GM06990 (cell line): Measurements from ENCODE around the gene SPATA16.

ENCODE experiments used
- DNase-seq: peaks from one replicate; pipeline ENCODE4 v3.0.0-alpha.2; 2011; ENCODE audit not compliant: insufficient read length; ENCODE audit errors: extremely low read depth
- H3K27me3 ChIP-seq: replicated peaks from 2 replicates; pipeline ENCODE4 v1.6.0; 2011; ENCODE audit warnings: low read length; ENCODE audit not compliant: control insufficient read depth, insufficient read depth
- H3K36me3 ChIP-seq: 2 replicates; pipeline ENCODE4 v1.5.1; 2011; ENCODE audit warnings: low read length; ENCODE audit not compliant: control insufficient read depth, insufficient read depth
- H3K4me3 ChIP-seq: replicated peaks from 2 replicates; pipeline ENCODE4 v1.5.1; 2011; ENCODE audit warnings: low read depth, mild to moderate bottlenecking, control low read depth, low read length
- TF ChIP-seq, protein P1 (sequence below): IDR thresholded peaks from 2 replicates; pipeline ENCODE4 v1.5.1; 2011; ENCODE audit warnings: low read length, control low read depth, mild to moderate bottlenecking, inconsistent platforms; ENCODE audit not compliant: insufficient read depth, poor library complexity, severe bottlenecking

The SPATA16 gene

GRCh38 chr3:173138026-173138425 is 3.0 kb downstream of the SPATA16 start:
- no peaks in the 10 kb centered on the region for H3K27me3 ChIP-seq
- DNase-seq, result no peak
- no peak overlapping the region for H3K4me3 ChIP-seq
- no peaks in the 10 kb centered on the region for H3K36me3 ChIP-seq
- TF ChIP-seq, protein P1, sequence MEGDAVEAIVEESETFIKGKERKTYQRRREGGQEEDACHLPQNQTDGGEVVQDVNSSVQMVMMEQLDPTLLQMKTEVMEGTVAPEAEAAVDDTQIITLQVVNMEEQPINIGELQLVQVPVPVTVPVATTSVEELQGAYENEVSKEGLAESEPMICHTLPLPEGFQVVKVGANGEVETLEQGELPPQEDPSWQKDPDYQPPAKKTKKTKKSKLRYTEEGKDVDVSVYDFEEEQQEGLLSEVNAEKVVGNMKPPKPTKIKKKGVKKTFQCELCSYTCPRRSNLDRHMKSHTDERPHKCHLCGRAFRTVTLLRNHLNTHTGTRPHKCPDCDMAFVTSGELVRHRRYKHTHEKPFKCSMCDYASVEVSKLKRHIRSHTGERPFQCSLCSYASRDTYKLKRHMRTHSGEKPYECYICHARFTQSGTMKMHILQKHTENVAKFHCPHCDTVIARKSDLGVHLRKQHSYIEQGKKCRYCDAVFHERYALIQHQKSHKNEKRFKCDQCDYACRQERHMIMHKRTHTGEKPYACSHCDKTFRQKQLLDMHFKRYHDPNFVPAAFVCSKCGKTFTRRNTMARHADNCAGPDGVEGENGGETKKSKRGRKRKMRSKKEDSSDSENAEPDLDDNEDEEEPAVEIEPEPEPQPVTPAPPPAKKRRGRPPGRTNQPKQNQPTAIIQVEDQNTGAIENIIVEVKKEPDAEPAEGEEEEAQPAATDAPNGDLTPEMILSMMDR, result no peak

- Histone ChIP-seq H3K36me3 (no peaks in the 10 kb centered on the region), H3K27me3 (no peaks in the 10 kb centered on the region), H3K4me3 (no peak overlapping the region)
- DNase-seq, result no peak
- TF ChIP-seq, protein P1, result no peak
These were observed 6.0 kb downstream of the SPATA16 start for GRCh38 chr3:173135059-173135458.

DNA sequence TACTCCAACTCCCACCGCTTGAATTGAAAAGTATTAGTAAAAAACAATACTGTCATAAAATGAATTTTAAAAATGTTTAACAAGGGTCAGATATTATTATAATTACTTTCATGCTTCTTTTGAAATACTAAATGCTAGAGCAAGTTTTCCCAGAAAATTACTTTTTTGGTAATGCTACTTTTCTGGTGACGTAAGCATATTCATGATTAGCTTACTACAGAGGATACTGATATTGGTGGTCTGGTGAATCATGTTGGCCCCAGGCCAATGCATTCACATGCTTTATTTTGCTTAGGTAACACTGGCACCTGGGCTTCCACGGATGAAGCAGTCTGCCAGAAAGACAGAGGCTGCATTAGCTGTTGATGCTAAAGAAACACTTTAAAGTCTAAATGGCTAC is 12.4 kb downstream of the SPATA16 start:
- no peaks in the 10 kb centered on the region for H3K27me3 ChIP-seq
- DNase-seq, result no peak

DNA sequence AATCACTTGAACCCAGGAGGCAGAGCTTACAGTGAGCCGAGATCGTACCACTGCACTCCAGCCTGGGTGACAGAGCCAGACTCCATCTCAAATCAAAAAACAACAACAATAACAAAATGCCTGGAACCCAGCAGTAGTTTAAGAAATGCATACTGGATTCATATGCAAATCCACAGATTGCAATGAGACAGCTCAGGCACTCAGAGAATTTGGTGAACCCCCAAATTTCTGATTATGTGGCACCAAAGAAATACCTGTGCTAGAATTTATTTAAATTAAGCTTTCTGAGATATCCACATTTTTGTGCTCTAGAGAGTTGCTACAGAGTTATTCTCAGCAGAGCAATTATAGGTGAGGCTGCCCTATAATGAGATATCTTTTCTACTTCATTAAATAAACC is 29.7 kb downstream of the SPATA16 start:
- Histone ChIP-seq H3K36me3 (no peaks in the 10 kb centered on the region), H3K27me3 (no peaks in the 10 kb centered on the region), H3K4me3 (no peak overlapping the region)
- TF ChIP-seq, protein P1, result no peak
- DNase-seq, result no peak

More for the DNA sequence above, 12.4 kb downstream of the SPATA16 start:
- TF ChIP-seq, protein P1, result no peak
- no peak overlapping the region for H3K4me3 ChIP-seq
- H3K36me3 ChIP-seq, result no peaks in the 10 kb centered on the region

DNA sequence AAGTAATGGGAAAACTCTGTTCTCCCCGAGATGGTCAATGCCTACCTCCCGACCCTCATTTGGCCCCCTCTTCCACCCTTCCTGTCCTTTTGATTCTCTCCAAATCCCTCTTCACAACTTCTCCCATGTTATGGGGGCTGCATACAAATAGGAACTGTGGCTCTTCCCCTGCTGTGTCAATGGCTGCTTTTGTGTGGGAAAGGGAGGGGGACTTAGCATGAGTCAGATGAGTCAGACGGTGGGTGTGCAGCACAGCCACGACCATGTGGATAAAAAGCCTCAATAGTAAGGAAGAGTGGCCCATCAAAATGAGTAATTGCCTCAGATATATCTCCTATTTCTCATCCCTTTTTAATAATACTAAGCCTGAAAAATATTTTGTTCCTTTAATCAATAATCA is 31.9 kb downstream of the SPATA16 start:
- H3K4me3 ChIP-seq, result no peak overlapping the region
- H3K27me3 ChIP-seq, result no peaks in the 10 kb centered on the region
- no peak for DNase-seq
- TF ChIP-seq, protein P1, result no peak
- no peaks in the 10 kb centered on the region for H3K36me3 ChIP-seq

GRCh38 chr3:173103469-173103868 is 37.6 kb downstream of the SPATA16 start:
- H3K4me3 ChIP-seq, result no peak overlapping the region
- TF ChIP-seq, protein P1, result no peak
- DNase-seq, result no peak
- no peaks in the 10 kb centered on the region for H3K27me3 ChIP-seq
- H3K36me3 ChIP-seq, result no peaks in the 10 kb centered on the region
